Lung (tissue), 12 donors: ENCODE measurements around the gene PROK1. TPM values are rescaled to one million over a fixed set of nuclear protein-coding genes. Genes with fewer than 3 reads are reported as not detected.

Experiments used
- ATAC-seq: fragments of 200-7000 bp; cut with Tn5 transposase; one replicate; pipeline ENCODE4 v1.9.1; 2020; ENCODE audit warnings: moderate number of reproducible peaks; ENCODE audit not compliant: insufficient read depth, low FRiP score
- DNase-seq, 3 donors: peaks; one replicate each; pipeline ENCODE4 v3.0.0-alpha.2; 2013 to 2017
- H3K27ac ChIP-seq, 2 donors: one replicate each; pipeline ENCODE4 v1.5.1; 2013; ENCODE audit warnings: mild to moderate bottlenecking in 2 of 2, moderate library complexity in 2 of 2, control low read depth in 1 of 2, inconsistent platforms in 1 of 2, low read depth in 1 of 2, low read length in 1 of 2
- H3K27me3 ChIP-seq, 3 donors: one replicate each; pipeline ENCODE4 v1.5.1; 2013; ENCODE audit warnings: low read length in 2 of 3; ENCODE audit not compliant: control insufficient read depth in 3 of 3, insufficient read depth in 3 of 3
- H3K36me3 ChIP-seq, 4 donors: one replicate each; pipeline ENCODE4 v1.5.1; 2013; ENCODE audit warnings: low read length in 4 of 4, mild to moderate bottlenecking in 1 of 4, moderate library complexity in 1 of 4; ENCODE audit not compliant: control insufficient read depth in 4 of 4, insufficient read depth in 4 of 4
- H3K4me1 ChIP-seq, 5 donors: one replicate each; pipeline ENCODE4 v1.5.1; 2013; ENCODE audit warnings: low read length in 5 of 5, mild to moderate bottlenecking in 2 of 5, moderate library complexity in 1 of 5; ENCODE audit not compliant: control insufficient read depth in 5 of 5, insufficient read depth in 5 of 5
- H3K4me3 ChIP-seq: one replicate; pipeline ENCODE4 v1.5.1; 2013; ENCODE audit warnings: mild to moderate bottlenecking, control low read depth, moderate library complexity
- H3K9ac ChIP-seq, 2 donors: one replicate each; pipeline ENCODE4 v1.5.1; 2013; ENCODE audit warnings: low read length in 2 of 2, control low read depth in 1 of 2; ENCODE audit not compliant: insufficient read depth in 1 of 2
- H3K9me3 ChIP-seq, 4 donors: one replicate each; pipeline ENCODE4 v1.5.1; 2013; ENCODE audit warnings: low read length in 3 of 4, mild to moderate bottlenecking in 1 of 4, moderate library complexity in 1 of 4; ENCODE audit not compliant: control insufficient read depth in 4 of 4, insufficient read depth in 3 of 4
- CTCF ChIP-seq: IDR thresholded peaks from 2 replicates; pipeline ENCODE4 v1.5.1; 2012; ENCODE audit warnings: mild to moderate bottlenecking; ENCODE audit errors: control extremely low read depth, extremely low read depth
- WGBS, 2 donors: extraction: QIAGEN DNeasy Blood & Tissue Kit; methylation state at CpG; one replicate each; pipeline ENCODE4 v1.1.7; 2013; 5-methylcytosine and 5-hydroxymethylcytosine counted together
- polyA plus RNA-seq, 2 donors: library from polyadenylated mRNA; stranded (reverse); fragments of 200-250 nt; gene quantifications; one replicate each; pipeline ENCODE4 v1.2.1, GENCODE V29; 2013
- total RNA-seq, 2 donors: library from RNA; depleted of rRNA in 1 of 2; stranded (reverse); fragments of >200 nt in 1 of 2; gene quantifications; one replicate each; pipeline ENCODE4 v1.2.1, GENCODE V29; 2014 to 2021
- donor health status: control.
- donor health status: control.
- donor health status: Bipolar disorder and iron deficiency.
- donor health status: healthy.
- donor health status: DM: yes; HTN: yes; CAD: no.

PROK1 gene
- total and polyA plus RNA-seq, 4 donors: 0.05 to 0.22 TPM; not detected in 2

- Histone ChIP-seq H3K4me3 (no peak overlapping the region), H3K27ac (no peak overlapping the region), H3K36me3 (no peaks in the 10 kb centered on the region), H3K9ac (no peak overlapping the region), H3K27me3 (no peaks in the 10 kb centered on the region), H3K4me1 (peaks cover 0 to 3% (median 0%) of the 10 kb centered on the region in 5 donors), H3K9me3 (no peaks in the 10 kb centered on the region)
- peak; percentile 99 for TF ChIP-seq CTCF
- 44 to 46% methylated on average over 11 of the region's 11 CpGs for WGBS, 2 donors
- DNase-seq (peak; percentile 82 to 86 (median 82)), ATAC-seq (peak; percentile 81)
Observed at GRCh38 chr1:110460253-110461220, 9.6 kb downstream of the PROK1 start.

- Histone ChIP-seq H3K9me3 (no peaks in the 10 kb centered on the region), H3K4me3 (no peak overlapping the region), H3K4me1 (peaks cover 0 to 3% (median 0%) of the 10 kb centered on the region in 5 donors), H3K27me3 (no peaks in the 10 kb centered on the region), H3K9ac (no peak overlapping the region), H3K36me3 (no peaks in the 10 kb centered on the region), H3K27ac (no peak overlapping the region)
- WGBS, 2 donors: 90 to 99% methylated on average over 2 of the region's 2 CpGs
- no peak for ATAC-seq
- no peak for TF ChIP-seq CTCF
- DNase-seq: no peak
Observed at GRCh38 chr1:110462093-110462492, 11.1 kb downstream of the PROK1 start.

GRCh38 chr1:110462964-110463363 is 12.0 kb downstream of the PROK1 start:
- DNase-seq (peak in 1 of 3 donors; percentile 24), ATAC-seq (no peak)
- Histone ChIP-seq H3K9me3 (no peaks in the 10 kb centered on the region), H3K27ac (no peak overlapping the region), H3K36me3 (no peaks in the 10 kb centered on the region), H3K27me3 (no peaks in the 10 kb centered on the region), H3K9ac (no peak overlapping the region), H3K4me1 (peaks cover 0 to 3% (median 0%) of the 10 kb centered on the region in 5 donors), H3K4me3 (no peak overlapping the region)
- no peak for TF ChIP-seq CTCF
